HepG2 (cell line): Measurements from ENCODE around the gene FGFR2. TPM values are rescaled to one million over a fixed set of nuclear protein-coding genes. Genes with fewer than 3 reads are reported as not detected.

ENCODE experiments used
- ATAC-seq: fragments of 200-7000 bp; cut with Tn5 transposase; 3 replicates; pipeline ENCODE4 v1.9.1; 2020; ENCODE audit warnings: mild to moderate bottlenecking, moderate library complexity
- BruUV-seq: library from RNA; stranded (reverse); fragments of 400-500 nt; replicated peaks from 2 replicates; lab custom pipeline; 2021; lab: Mats Ljungman, UMichigan
- CTCF ChIA-PET: fragments of 300-600 bp; formaldehyde crosslinking; extraction: SDS; loops from one replicate; lab custom pipeline; 2021; ENCODE audit warnings: low total read pairs, inconsistent platforms, low intra/inter-chr PET ratio; lab: Yijun Ruan, JAX
- POLR2A ChIA-PET: fragments of 350-600 bp; sonication (Branson Sonifier 250); formaldehyde crosslinking; loops from one replicate; lab custom pipeline; 2020; ENCODE audit warnings: antibody characterized with exemption, inconsistent platforms; lab: Yijun Ruan, JAX
- DNase-seq: peaks from one replicate; pipeline ENCODE4 v3.0.0-alpha.2; 2015; ENCODE audit warnings: low spot score
- FAIRE-seq: peaks from 3 replicates; lab custom pipeline; 2011; peaks lifted over from hg19 to GRCh38; lab: Jason Lieb, UNC
- H2AFZ ChIP-seq: one replicate; pipeline ENCODE4 v1.6.1; 2011; ENCODE audit warnings: low read length, inconsistent platforms
- H3K27ac ChIP-seq: fragments of 300-600 bp; 3 replicates; pipeline ENCODE4 v1.8.0; 2011; ENCODE audit warnings: mixed run types, mild to moderate bottlenecking, mixed read lengths, low read length, inconsistent platforms; ENCODE audit not compliant: insufficient read depth; ENCODE audit errors: extremely low read length
- H3K27me3 ChIP-seq, 2 experiments: fragments of 200-600 bp in 1 of 2; 2 replicates in 1 of 2; 3 replicates in 1 of 2; pipeline versions ENCODE4 v1.6.0 to v1.8.0; 2011; ENCODE audit warnings: low read length in 2 of 2, mild to moderate bottlenecking in 2 of 2, moderate library complexity in 2 of 2, inconsistent platforms in 1 of 2; ENCODE audit not compliant: insufficient read depth in 2 of 2, control insufficient read depth in 1 of 2
- H3K36me3 ChIP-seq, 2 experiments: fragments of 200-600 bp in 1 of 2; replicated peaks in 1 of 2; 2 replicates in 1 of 2; 3 replicates in 1 of 2; pipeline versions ENCODE4 v1.5.1 to v1.8.0; 2011; ENCODE audit warnings: low read length in 2 of 2, inconsistent platforms in 1 of 2; ENCODE audit not compliant: insufficient read depth in 2 of 2, control insufficient read depth in 1 of 2
- H3K4me1 ChIP-seq: 2 replicates; pipeline ENCODE4 v1.5.1; 2012; ENCODE audit warnings: low read length, inconsistent platforms; ENCODE audit not compliant: insufficient read depth
- H3K4me2 ChIP-seq: 2 replicates; pipeline ENCODE4 v1.6.0; 2011; ENCODE audit warnings: low read depth, low read length, inconsistent platforms
- H3K4me3 ChIP-seq, 3 experiments: fragments of 200-600 bp in 1 of 3; sonication (generic), shearing (Covaris generic) in 1 of 3; replicated peaks in 1 of 3; 2 replicates each; pipeline ENCODE4 v1.5.1; 2011 to 2016; ENCODE audit warnings: low read length in 3 of 3, inconsistent platforms in 2 of 3, low read depth in 2 of 3, mild to moderate bottlenecking in 2 of 3, control low read depth in 1 of 3, mixed read lengths in 1 of 3; ENCODE audit not compliant: insufficient read depth in 1 of 3
- H3K79me2 ChIP-seq: one replicate; pipeline ENCODE4 v1.6.1; 2011; ENCODE audit warnings: low read length, inconsistent platforms; ENCODE audit not compliant: insufficient read depth
- H3K9ac ChIP-seq: 2 replicates; pipeline ENCODE4 v1.6.0; 2011; ENCODE audit warnings: mild to moderate bottlenecking, low read depth, low read length, inconsistent platforms; ENCODE audit not compliant: insufficient read depth
- H3K9me3 ChIP-seq: 2 replicates; pipeline ENCODE4 v1.5.1; 2012; ENCODE audit warnings: mild to moderate bottlenecking, low read length
- H4K20me1 ChIP-seq: 2 replicates; pipeline ENCODE4 v1.6.0; 2011; ENCODE audit warnings: inconsistent platforms, mild to moderate bottlenecking, low read length, moderate library complexity; ENCODE audit not compliant: insufficient read depth
- CEBPG ChIP-seq: IDR thresholded peaks from 2 replicates; pipeline ENCODE4 v1.6.1; 2016
- EED ChIP-seq: sonication (generic); formaldehyde crosslinking; IDR thresholded peaks from 2 replicates; pipeline ENCODE4 v1.5.0; 2020; ENCODE audit warnings: mild to moderate bottlenecking, missing genetic modification reagents
- GFI1 ChIP-seq: sonication (generic); formaldehyde crosslinking; IDR thresholded peaks from 2 replicates; pipeline ENCODE4 v1.5.0; 2020; ENCODE audit warnings: missing genetic modification reagents, mild to moderate bottlenecking, borderline replicate concordance
- MTA3 ChIP-seq: sonication (generic); formaldehyde crosslinking; IDR thresholded peaks from 2 replicates; pipeline ENCODE4 v1.4.0; 2020; ENCODE audit warnings: missing genetic modification reagents
- SP1 ChIP-seq, 2 experiments: fragments of 450-650 bp in 1 of 2; sonication (generic) in 1 of 2; formaldehyde crosslinking in 1 of 2; IDR thresholded peaks; 2 replicates each; pipeline versions ENCODE4 v1.4.0 to v1.6.1; 2016 to 2020; ENCODE audit warnings: missing genetic modification reagents in 1 of 2
- ZFP36 ChIP-seq: fragments of 150-350 bp; IDR thresholded peaks from 2 replicates; pipeline ENCODE4 v1.6.1; 2018; ENCODE audit warnings: borderline replicate concordance, low read length, low read depth; ENCODE audit not compliant: partially characterized antibody
- ZNF737 ChIP-seq: sonication (generic); formaldehyde crosslinking; IDR thresholded peaks from 2 replicates; pipeline ENCODE4 v1.5.0; 2020; ENCODE audit warnings: missing genetic modification reagents, mild to moderate bottlenecking, borderline replicate concordance
- ZSCAN31 ChIP-seq: sonication (generic); formaldehyde crosslinking; IDR thresholded peaks from 2 replicates; pipeline ENCODE4 v1.5.0; 2020; ENCODE audit warnings: low read depth, mild to moderate bottlenecking, missing genetic modification reagents
- WGBS: methylation state at CpG from one replicate; pipeline ENCODE4 v1.1.6; 2017; ENCODE audit warnings: low lambda C conversion rate; 5-methylcytosine and 5-hydroxymethylcytosine counted together
- in situ Hi-C: cut with HindIII; loops from 2 replicates; pipeline ENCODE4 v1.10.0; 2017; ENCODE audit warnings: low pct_unique_long_range_greater_than_20kb; ENCODE audit not compliant: extremely low pct_ligation_motif_present
- intact Hi-C: fragments of 100-400 bp; cut with micrococcal nuclease; formaldehyde crosslinking; loops from one replicate; pipeline ENCODE4 v1.10.0; 2022; ENCODE audit not compliant: unreplicated experiment
- polyA plus RNA-seq, 8 experiments: library from polyadenylated mRNA; depleted of rRNA in 3 of 8; stranded (reverse) in 7 of 8; unstranded in 1 of 8; fragments of >200 nt; fragmentation: Illumina TruSeq in 4 of 8; extraction: Trizol in 4 of 8; gene quantifications; 2 replicates each; pipeline versions ENCODE4 v1.2.1 to v1.2.3, GENCODE V29; 2011 to 2016; ENCODE audit warnings: low read depth in 4 of 8, missing spikeins in 1 of 8, mixed read lengths in 1 of 8; ENCODE audit not compliant: insufficient read depth in 1 of 8
- total RNA-seq, 5 experiments: library from RNA; depleted of rRNA; stranded (reverse); fragments of >200 nt; fragmentation: Illumina TruSeq; extraction: Trizol; gene quantifications; 2 replicates each; pipeline ENCODE4 v1.2.3, GENCODE V29; 2016; ENCODE audit warnings: low read depth in 1 of 5
- TF ChIP-seq, protein P1 (sequence below): sonication (generic); formaldehyde crosslinking; IDR thresholded peaks from 2 replicates; pipeline ENCODE4 v1.5.1; 2020; ENCODE audit warnings: missing genetic modification reagents, mild to moderate bottlenecking, borderline replicate concordance
- TF ChIP-seq, protein P2 (sequence below): sonication (generic); formaldehyde crosslinking; IDR thresholded peaks from 2 replicates; pipeline ENCODE4 v1.5.0; 2020; ENCODE audit warnings: missing genetic modification reagents
- TF ChIP-seq, protein P3 (sequence below), 2 experiments: sonication (generic) in 1 of 2; formaldehyde crosslinking in 1 of 2; IDR thresholded peaks; 2 replicates each; pipeline versions ENCODE4 v1.5.1 to v1.6.1; 2011 to 2020; ENCODE audit warnings: borderline replicate concordance in 1 of 2, low read depth in 1 of 2, low read length in 1 of 2, mild to moderate bottlenecking in 1 of 2, missing genetic modification reagents in 1 of 2, moderate library complexity in 1 of 2
- TF ChIP-seq, protein P4 (sequence below): sonication (generic); formaldehyde crosslinking; IDR thresholded peaks from 2 replicates; pipeline ENCODE4 v1.8.1; 2023; ENCODE audit warnings: missing genetic modification reagents, inconsistent platforms, borderline replicate concordance

FGFR2 gene
- total and polyA plus RNA-seq, 2 of the 13 experiments (the other 11 are each of a cell fraction or from before 2014, with no cell fraction given), result 1.6 to 2.6 TPM

DNA sequence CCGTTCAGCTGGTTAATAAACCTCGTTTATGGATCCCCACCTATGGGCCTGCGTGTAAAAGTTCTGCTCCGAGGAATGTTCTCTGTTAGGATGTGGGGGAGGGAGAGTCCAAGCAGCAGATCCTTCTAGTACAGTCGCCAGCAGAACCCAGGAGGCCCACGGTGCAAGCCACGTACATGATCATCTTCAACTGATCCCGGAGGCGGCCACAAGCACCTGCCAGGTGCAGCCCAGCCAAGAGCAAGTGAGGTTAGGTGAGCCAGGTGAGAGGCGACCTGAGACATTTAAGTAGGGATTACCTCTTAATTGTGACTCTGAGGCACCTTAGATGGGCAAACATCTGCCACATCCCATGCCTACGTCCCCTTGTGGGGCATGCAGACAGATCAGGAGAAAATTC, 18.0 kb upstream of the FGFR2 start:
- H3K4me3 ChIP-seq, result no peak overlapping the region
- POLR2A ChIA-PET, result no interaction called here
- in situ Hi-C loops (no loop called here), intact Hi-C loops (no loop called here)
- no peak overlapping the region for H3K4me2 ChIP-seq
- CTCF ChIA-PET, result no interaction called here
- no peak for FAIRE-seq
- H3K9me3 ChIP-seq, result peaks cover 12% of the 10 kb centered on the region
- no peak for DNase-seq
- no peaks in the 10 kb centered on the region for H3K79me2 ChIP-seq
- no peaks in the 10 kb centered on the region for H3K4me1 ChIP-seq
- H3K27me3 ChIP-seq, result peaks cover 0 to 3% of the 10 kb centered on the region in 2 experiments; a peak in 1 of 5 replicates
- no peak for ATAC-seq
- H4K20me1 ChIP-seq, result no peaks in the 10 kb centered on the region
- no peaks in the 10 kb centered on the region for H3K36me3 ChIP-seq
- WGBS, result 52% methylated on average over 5 of the region's 11 CpGs
- TF ChIP-seq, protein P1, sequence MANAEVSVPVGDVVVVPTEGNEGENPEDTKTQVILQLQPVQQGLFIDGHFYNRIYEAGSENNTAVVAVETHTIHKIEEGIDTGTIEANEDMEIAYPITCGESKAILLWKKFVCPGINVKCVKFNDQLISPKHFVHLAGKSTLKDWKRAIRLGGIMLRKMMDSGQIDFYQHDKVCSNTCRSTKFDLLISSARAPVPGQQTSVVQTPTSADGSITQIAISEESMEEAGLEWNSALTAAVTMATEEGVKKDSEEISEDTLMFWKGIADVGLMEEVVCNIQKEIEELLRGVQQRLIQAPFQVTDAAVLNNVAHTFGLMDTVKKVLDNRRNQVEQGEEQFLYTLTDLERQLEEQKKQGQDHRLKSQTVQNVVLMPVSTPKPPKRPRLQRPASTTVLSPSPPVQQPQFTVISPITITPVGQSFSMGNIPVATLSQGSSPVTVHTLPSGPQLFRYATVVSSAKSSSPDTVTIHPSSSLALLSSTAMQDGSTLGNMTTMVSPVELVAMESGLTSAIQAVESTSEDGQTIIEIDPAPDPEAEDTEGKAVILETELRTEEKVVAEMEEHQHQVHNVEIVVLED, result no peak
- TF ChIP-seq, protein P2, sequence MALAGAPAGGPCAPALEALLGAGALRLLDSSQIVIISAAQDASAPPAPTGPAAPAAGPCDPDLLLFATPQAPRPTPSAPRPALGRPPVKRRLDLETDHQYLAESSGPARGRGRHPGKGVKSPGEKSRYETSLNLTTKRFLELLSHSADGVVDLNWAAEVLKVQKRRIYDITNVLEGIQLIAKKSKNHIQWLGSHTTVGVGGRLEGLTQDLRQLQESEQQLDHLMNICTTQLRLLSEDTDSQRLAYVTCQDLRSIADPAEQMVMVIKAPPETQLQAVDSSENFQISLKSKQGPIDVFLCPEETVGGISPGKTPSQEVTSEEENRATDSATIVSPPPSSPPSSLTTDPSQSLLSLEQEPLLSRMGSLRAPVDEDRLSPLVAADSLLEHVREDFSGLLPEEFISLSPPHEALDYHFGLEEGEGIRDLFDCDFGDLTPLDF, result no peak
- TF ChIP-seq GFI1 (CRISPR knock-in tag) (no peak), CEBPG (CRISPR knock-in tag) (no peak), ZSCAN31 (no peak), ZFP36 (no peak), EED (no peak), ZNF737 (CRISPR knock-in tag) (no peak), SP1 (IDR thresholded peaks at IDR 0.05) (no peak), SP1 (CRISPR knock-in tag; IDR thresholded peaks at IDR 0.05) (no peak), MTA3 (CRISPR knock-in tag) (no peak)
- TF ChIP-seq, protein P3, sequence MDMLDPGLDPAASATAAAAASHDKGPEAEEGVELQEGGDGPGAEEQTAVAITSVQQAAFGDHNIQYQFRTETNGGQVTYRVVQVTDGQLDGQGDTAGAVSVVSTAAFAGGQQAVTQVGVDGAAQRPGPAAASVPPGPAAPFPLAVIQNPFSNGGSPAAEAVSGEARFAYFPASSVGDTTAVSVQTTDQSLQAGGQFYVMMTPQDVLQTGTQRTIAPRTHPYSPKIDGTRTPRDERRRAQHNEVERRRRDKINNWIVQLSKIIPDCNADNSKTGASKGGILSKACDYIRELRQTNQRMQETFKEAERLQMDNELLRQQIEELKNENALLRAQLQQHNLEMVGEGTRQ (IDR thresholded peaks at IDR 0.05; ENCODE audit: low read depth, low read length), result no peak
- TF ChIP-seq, protein P3 (CRISPR knock-in tag; IDR thresholded peaks at IDR 0.05; ENCODE audit: borderline replicate concordance), result no peak
- TF ChIP-seq, protein P4, sequence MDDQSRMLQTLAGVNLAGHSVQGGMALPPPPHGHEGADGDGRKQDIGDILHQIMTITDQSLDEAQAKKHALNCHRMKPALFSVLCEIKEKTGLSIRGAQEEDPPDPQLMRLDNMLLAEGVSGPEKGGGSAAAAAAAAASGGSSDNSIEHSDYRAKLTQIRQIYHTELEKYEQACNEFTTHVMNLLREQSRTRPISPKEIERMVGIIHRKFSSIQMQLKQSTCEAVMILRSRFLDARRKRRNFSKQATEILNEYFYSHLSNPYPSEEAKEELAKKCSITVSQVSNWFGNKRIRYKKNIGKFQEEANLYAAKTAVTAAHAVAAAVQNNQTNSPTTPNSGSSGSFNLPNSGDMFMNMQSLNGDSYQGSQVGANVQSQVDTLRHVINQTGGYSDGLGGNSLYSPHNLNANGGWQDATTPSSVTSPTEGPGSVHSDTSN (CRISPR knock-in tag), result no peak
- no peak overlapping the region for H3K9ac ChIP-seq
- H3K27ac ChIP-seq, result no peak overlapping the region
- no peak overlapping the region for H2AFZ ChIP-seq
- no TSS peak for BruUV-seq
